Anterior cingulate cortex (tissue), 58 donors: ENCODE data around the gene GTF3C1.

Source experiments
- DNase-seq, 58 donors: peaks; one replicate each; lab custom pipeline; 2025; lab: John Stamatoyannopoulos, UW

Gene GTF3C1

GRCh38 chr16:27491894-27492587 lies 57.7 kb downstream of the GTF3C1 start:
- DNase-seq = no peak

DNA sequence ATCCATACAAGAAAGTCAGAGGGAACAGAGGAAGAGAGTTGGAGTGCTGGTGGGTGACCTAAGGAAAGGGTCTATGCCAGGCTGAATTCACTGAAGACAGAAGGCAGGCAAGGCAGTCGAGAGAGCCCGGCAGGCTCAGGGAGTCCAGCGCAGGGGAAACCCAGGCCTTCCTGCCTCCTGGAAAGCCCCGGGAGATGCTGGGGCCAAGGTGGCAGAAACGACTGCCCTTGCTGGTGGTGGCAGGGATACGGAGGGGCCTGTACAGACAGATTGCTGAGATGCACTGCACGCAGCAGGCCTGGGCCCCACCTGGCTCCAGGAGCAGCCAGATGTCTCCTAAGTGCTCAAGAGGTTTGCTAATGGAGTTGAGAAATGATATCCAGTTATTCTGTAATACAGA lies 59.8 kb downstream of the GTF3C1 start:
- DNase-seq = no peak

DNA sequence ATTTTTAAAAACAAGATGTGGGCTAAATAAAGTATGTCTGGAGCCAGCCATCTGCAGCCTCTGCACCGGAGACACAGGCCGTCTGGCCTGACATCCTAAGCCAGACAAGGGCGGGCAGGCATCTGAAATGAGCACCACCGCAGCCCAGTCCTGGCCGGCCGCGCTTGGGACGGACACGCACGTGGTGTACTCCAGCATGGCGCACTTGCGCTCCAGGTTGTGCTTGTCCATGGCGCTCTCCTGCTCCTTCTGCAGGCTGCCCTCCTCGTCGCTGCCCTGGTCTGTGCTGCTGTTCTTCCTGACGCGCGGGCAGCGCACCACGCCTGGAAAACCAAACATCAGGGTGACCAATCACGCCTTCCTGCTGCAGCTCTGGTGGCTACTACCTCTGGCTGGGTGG lies 60.3 kb downstream of the GTF3C1 start:
- DNase-seq = no peak

- DNase-seq = no peak
Observed at GRCh38 chr16:27486760-27487159, 63.0 kb downstream of the GTF3C1 start.

GRCh38 chr16:27486344-27486743 lies 63.4 kb downstream of the GTF3C1 start:
- DNase-seq = no peak

GRCh38 chr16:27485811-27486210 lies 63.9 kb downstream of the GTF3C1 start:
- no peak for DNase-seq

DNA sequence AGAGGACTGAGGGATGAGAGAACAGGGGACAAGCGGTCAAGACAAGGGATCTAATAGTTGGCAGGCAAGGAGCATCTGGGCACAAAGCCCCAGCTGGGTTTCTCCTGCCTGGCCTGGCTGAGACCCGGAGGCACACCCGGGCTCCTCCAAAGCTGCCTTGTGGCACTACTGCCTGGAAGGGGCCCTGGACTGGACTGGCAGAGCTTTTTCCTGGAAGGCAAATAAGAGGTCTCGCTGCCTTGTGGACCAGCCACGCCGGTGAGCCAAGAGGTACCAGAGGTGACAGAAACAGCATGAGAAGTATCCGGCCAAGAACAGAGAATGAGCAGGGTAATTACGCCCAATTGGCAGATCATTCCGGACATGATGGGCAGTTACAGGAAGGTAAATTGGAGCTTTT lies 64.6 kb downstream of the GTF3C1 start:
- peak in 1 of 58 donors; percentile 15 for DNase-seq

GRCh38 chr16:27483624-27484023 lies 66.1 kb downstream of the GTF3C1 start:
- no peak for DNase-seq

DNA sequence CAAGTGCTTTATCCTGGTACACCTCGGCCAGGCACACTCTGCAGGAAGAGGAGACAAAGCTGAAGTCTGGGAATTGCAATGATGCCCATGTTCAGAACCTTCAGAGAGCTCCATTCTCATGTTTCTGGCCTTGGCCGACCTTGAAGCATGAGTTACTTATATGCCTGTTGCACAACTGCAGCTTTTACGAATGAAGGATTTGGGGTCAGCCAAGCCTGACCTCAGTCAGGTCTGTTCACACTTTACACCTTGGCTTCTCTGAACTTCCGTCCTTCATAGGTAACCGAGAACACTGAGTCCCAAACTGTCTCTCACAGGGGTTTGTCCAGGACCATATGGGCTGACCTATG lies 66.7 kb downstream of the GTF3C1 start:
- DNase-seq = no peak

- DNase-seq = no peak
Observed at GRCh38 chr16:27482397-27483087, 67.2 kb downstream of the GTF3C1 start.

DNA sequence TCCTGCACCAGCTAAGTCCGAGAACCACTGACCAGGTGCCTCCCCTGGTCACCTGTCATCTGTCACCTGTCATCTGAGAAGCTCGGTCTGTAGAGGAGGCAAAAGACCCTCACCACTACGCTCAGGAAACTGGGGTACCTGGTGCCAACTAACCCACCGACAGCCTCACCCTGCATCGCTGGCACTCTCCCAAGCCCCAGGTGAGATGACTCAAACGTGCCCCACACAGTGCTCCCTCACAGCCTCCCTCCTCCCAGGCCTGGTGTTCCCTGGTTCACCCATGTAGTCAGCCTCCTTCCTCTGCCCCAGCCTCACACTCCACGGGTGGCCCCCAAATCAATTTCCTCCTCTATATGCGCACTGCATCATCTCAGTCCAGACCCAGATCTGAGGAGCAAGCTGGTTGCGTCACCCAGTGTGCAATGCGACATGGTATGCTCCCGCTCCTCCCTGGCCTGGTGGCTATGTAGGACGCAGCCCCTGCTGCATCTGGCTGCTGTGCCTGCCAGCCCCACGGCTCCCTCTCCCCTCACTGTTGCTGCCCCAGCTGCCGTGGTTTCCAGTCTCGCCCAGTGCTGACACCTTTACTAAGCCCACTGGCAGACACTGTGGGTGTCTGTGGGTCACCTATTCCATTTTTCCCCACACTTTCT lies 68.3 kb downstream of the GTF3C1 start:
- no peak for DNase-seq

GRCh38 chr16:27480761-27481160 lies 69.0 kb downstream of the GTF3C1 start:
- DNase-seq = no peak

GRCh38 chr16:27476240-27476639 lies 73.5 kb downstream of the GTF3C1 start:
- no peak for DNase-seq

- DNase-seq = no peak
Observed at GRCh38 chr16:27475561-27475960, 74.2 kb downstream of the GTF3C1 start.

GRCh38 chr16:27474921-27475320 lies 74.8 kb downstream of the GTF3C1 start:
- no peak for DNase-seq

DNA sequence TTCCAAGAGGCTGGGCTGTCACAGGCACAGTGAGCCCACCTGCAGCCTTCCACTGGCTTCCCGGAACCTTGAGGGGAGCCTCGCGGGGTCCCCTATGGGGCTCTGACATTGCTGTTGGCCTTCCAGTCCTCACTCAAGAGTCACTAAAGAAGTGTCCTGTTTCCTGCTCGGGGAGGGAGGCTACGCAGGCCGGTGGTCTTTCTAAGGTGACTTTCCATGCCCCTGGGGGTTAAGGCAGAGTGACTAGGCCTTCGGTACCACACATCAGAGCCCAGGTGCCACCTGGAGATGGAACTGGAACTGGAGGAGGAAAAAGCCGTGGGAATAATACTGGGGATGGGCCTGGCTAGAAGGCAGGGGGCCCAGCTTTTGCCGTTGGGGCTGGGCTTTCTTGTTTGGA lies 75.7 kb downstream of the GTF3C1 start:
- no peak for DNase-seq

DNA sequence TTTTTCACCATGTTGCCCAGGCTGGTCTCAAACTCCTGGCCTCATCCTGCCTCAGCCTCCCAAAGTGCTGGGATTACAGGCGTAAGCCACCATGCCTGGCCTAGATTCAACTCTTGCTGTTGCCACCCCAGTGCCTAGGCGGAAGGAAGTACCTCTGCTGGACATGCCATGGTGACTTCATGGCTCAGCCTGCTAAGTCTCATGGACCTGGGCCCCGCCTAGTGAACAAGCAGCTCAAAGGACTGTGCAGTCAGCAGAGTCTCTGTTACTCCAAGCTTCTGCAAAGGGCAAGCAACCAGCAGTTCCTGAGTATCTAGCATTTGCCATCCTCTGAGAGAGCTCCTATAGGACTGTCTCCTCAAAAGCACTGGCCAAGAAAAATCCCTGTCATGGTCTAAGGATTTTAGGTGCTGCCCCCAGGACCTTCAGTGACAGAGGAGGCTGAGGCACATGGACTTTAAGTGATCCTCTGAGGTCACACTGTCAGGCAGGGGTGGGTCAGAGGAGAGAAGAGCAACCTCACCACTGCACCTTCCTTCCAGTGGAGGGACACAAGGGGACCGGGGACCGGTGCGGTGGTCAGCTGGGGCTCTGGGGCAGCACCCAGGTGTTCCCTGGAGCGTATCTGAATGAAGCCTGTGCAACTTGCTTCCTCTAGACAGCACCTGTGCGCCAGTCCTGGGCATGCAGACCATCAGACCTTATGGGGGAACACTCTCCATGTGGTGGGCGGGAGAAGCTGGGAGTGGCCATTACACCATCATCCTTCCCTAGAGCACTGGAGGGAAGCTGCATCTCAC lies 76.4 kb downstream of the GTF3C1 start:
- DNase-seq = no peak

- no peak for DNase-seq
Observed at GRCh38 chr16:27472091-27473020, 77.4 kb downstream of the GTF3C1 start.

- DNase-seq = no peak
Observed at GRCh38 chr16:27471661-27472060, 78.1 kb downstream of the GTF3C1 start.
